Activated CD4-positive, alpha-beta memory T cell treated with anti-CD3 and anti-CD28 coated beads for 36 hours (primary cell): ENCODE data around the gene CCDC175. TPM values are rescaled to one million over a fixed set of nuclear protein-coding genes. Genes with fewer than 3 reads are reported as not detected.
A peak's percentile ranks its signal among the peaks of the same experiment; 100 is the strongest.

Source experiments
- CTCF ChIA-PET: fragments of 350-600 bp; sonication (Branson Sonifier 250); formaldehyde crosslinking; loops from one replicate; lab custom pipeline; 2021; ENCODE audit warnings: antibody characterized with exemption, inconsistent platforms; lab: Charles Lee
- POLR2A ChIA-PET: fragments of 350-600 bp; sonication (Branson Sonifier 250); formaldehyde crosslinking; loops from one replicate; lab custom pipeline; 2021; ENCODE audit warnings: antibody characterized with exemption; lab: Charles Lee
- DNase-seq: peaks from one replicate; pipeline ENCODE4 v3.0.0-alpha.2; 2020
- H3K27ac Mint-ChIP-seq: one replicate; pipeline ENCODE4 v1.8.0; 2021; ENCODE audit warnings: mixed read lengths
- H3K27me3 Mint-ChIP-seq: one replicate; pipeline ENCODE4 v1.8.0; 2021; ENCODE audit warnings: mixed read lengths
- H3K36me3 Mint-ChIP-seq: one replicate; pipeline ENCODE4 v1.8.0; 2021; ENCODE audit warnings: mixed read lengths
- H3K4me1 Mint-ChIP-seq: one replicate; pipeline ENCODE4 v1.8.0; 2021; ENCODE audit warnings: low read depth, mixed read lengths
- H3K4me3 Mint-ChIP-seq: one replicate; pipeline ENCODE4 v1.8.0; 2021; ENCODE audit warnings: mild to moderate bottlenecking, mixed read lengths
- H3K9me3 Mint-ChIP-seq: one replicate; pipeline ENCODE4 v1.8.0; 2021; ENCODE audit warnings: mixed read lengths
- intact Hi-C: fragments of 100-400 bp; cut with micrococcal nuclease; formaldehyde crosslinking; loops from one replicate; pipeline ENCODE4 v1.15.1; 2023
- total RNA-seq, 2 experiments: library from RNA; stranded (reverse); gene quantifications; one replicate each; pipeline ENCODE4 v1.2.3, GENCODE V29; 2021

CCDC175 gene
- not detected for total RNA-seq

- H3K36me3 Mint-ChIP-seq, result no peaks in the 10 kb centered on the region
- POLR2A ChIA-PET, result interaction anchor here (0.9 kb wide), 1 partner anchor 93 kb away, joined by 3 read pairs; no protein-coding TSS in a partner anchor
- peak; percentile 89 for DNase-seq
- peaks cover 12% of the 10 kb centered on the region for H3K27me3 Mint-ChIP-seq
- H3K27ac Mint-ChIP-seq, result no peak within 1 kb of the TSS
- intact Hi-C loops, result loop anchor here (1.0 to 10.0 kb wide), 4 partner anchors 69 to 608 kb away; no protein-coding TSS in a partner anchor
- no peaks in the 10 kb centered on the region for H3K9me3 Mint-ChIP-seq
- CTCF ChIA-PET, result interaction anchor here (0.6 to 2.9 kb wide), 32 partner anchors 9 to 1075 kb away, joined by 3 to 50 read pairs (median 4); partner anchors contain the start of genes GPR135, JKAMP and L3HYPDH
- H3K4me1 Mint-ChIP-seq, result peaks cover 9% of the 10 kb centered on the region
- peak within 1 kb of the TSS; percentile 74 for H3K4me3 Mint-ChIP-seq
Measured at GRCh38 chr14:59576332-59577294, at the start of gene CCDC175. Gene CCDC175 (minus strand): TSS chr14:59576812. CDS start chr14:59576775, 37 bp downstream.

- intact Hi-C loops, result no loop called here
- Mint-ChIP-seq H3K4me3 (no peak overlapping the region), H3K4me1 (no peaks in the 10 kb centered on the region), H3K36me3 (no peaks in the 10 kb centered on the region), H3K9me3 (peaks cover 2% of the 10 kb centered on the region), H3K27ac (no peak overlapping the region), H3K27me3 (peaks cover 7% of the 10 kb centered on the region)
- DNase-seq, result no peak
- ChIA-PET POLR2A (no interaction called here), CTCF (no interaction called here)
Measured at GRCh38 chr14:59622631-59623030, 46.0 kb upstream of the CCDC175 start.

- Mint-ChIP-seq H3K27ac (no peak overlapping the region), H3K4me1 (no peaks in the 10 kb centered on the region), H3K9me3 (peaks cover 4% of the 10 kb centered on the region), H3K4me3 (no peak overlapping the region), H3K36me3 (no peaks in the 10 kb centered on the region), H3K27me3 (peaks cover 2% of the 10 kb centered on the region)
- DNase-seq, result no peak
- POLR2A ChIA-PET, result no interaction called here
- CTCF ChIA-PET, result interaction anchor here (1.4 kb wide), 1 partner anchor 14 kb away, joined by 4 read pairs; no protein-coding TSS in a partner anchor
- intact Hi-C loops, result no loop called here
Measured at GRCh38 chr14:59619061-59619460, 42.4 kb upstream of the CCDC175 start.

- peaks cover 8% of the 10 kb centered on the region for H3K27me3 Mint-ChIP-seq
- H3K9me3 Mint-ChIP-seq, result no peaks in the 10 kb centered on the region
- ChIA-PET CTCF (interaction anchor here (1.2 kb wide), 1 partner anchor 24 kb away, joined by 3 read pairs; the partner anchor contains the start of gene CCDC175), POLR2A (no interaction called here)
- no peaks in the 10 kb centered on the region for H3K4me1 Mint-ChIP-seq
- intact Hi-C loops, result no loop called here
- DNase-seq, result no peak
- no peak overlapping the region for H3K4me3 Mint-ChIP-seq
- H3K36me3 Mint-ChIP-seq, result no peaks in the 10 kb centered on the region
- no peak overlapping the region for H3K27ac Mint-ChIP-seq
Measured at GRCh38 chr14:59601056-59601455, 24.4 kb upstream of the CCDC175 start.

GRCh38 chr14:59600211-59600945 is 23.8 kb upstream of the CCDC175 start:
- Mint-ChIP-seq H3K4me3 (no peak overlapping the region), H3K36me3 (no peaks in the 10 kb centered on the region), H3K27ac (no peak overlapping the region), H3K9me3 (no peaks in the 10 kb centered on the region), H3K4me1 (no peaks in the 10 kb centered on the region), H3K27me3 (peaks cover 8% of the 10 kb centered on the region)
- intact Hi-C loops, result no loop called here
- no peak for DNase-seq
- POLR2A ChIA-PET, result no interaction called here
- CTCF ChIA-PET, result interaction anchor here (1.2 kb wide), 1 partner anchor 24 kb away, joined by 3 read pairs; the partner anchor contains the start of gene CCDC175

- Mint-ChIP-seq H3K4me1 (no peaks in the 10 kb centered on the region), H3K27me3 (peaks cover 9% of the 10 kb centered on the region), H3K9me3 (peaks cover 8% of the 10 kb centered on the region), H3K36me3 (no peaks in the 10 kb centered on the region), H3K4me3 (no peak overlapping the region), H3K27ac (no peak overlapping the region)
- ChIA-PET POLR2A (no interaction called here), CTCF (no interaction called here)
- DNase-seq, result no peak
- intact Hi-C loops, result no loop called here
Measured at GRCh38 chr14:59595071-59595470, 18.5 kb upstream of the CCDC175 start.

- ChIA-PET CTCF (interaction anchor here (1.8 kb wide), 1 partner anchor 14 kb away, joined by 6 read pairs; no protein-coding TSS in a partner anchor), POLR2A (no interaction called here)
- intact Hi-C loops, result no loop called here
- no peak for DNase-seq
- H3K4me1 Mint-ChIP-seq, result no peaks in the 10 kb centered on the region
- H3K36me3 Mint-ChIP-seq, result no peaks in the 10 kb centered on the region
- no peak overlapping the region for H3K4me3 Mint-ChIP-seq
- peaks cover 3% of the 10 kb centered on the region for H3K27me3 Mint-ChIP-seq
- no peak overlapping the region for H3K27ac Mint-ChIP-seq
- H3K9me3 Mint-ChIP-seq, result peaks cover 8% of the 10 kb centered on the region
Measured at GRCh38 chr14:59591641-59592370, 15.2 kb upstream of the CCDC175 start.

- H3K27ac Mint-ChIP-seq, result no peak overlapping the region
- DNase-seq, result no peak
- H3K36me3 Mint-ChIP-seq, result no peaks in the 10 kb centered on the region
- no peak overlapping the region for H3K4me3 Mint-ChIP-seq
- intact Hi-C loops, result no loop called here
- peaks cover 5% of the 10 kb centered on the region for H3K4me1 Mint-ChIP-seq
- POLR2A ChIA-PET, result no interaction called here
- H3K9me3 Mint-ChIP-seq, result peaks cover 8% of the 10 kb centered on the region
- CTCF ChIA-PET, result no interaction called here
- no peaks in the 10 kb centered on the region for H3K27me3 Mint-ChIP-seq
Measured at GRCh38 chr14:59588101-59588500, 11.5 kb upstream of the CCDC175 start.

- no peak overlapping the region for H3K4me3 Mint-ChIP-seq
- H3K4me1 Mint-ChIP-seq, result peaks cover 5% of the 10 kb centered on the region
- no peaks in the 10 kb centered on the region for H3K9me3 Mint-ChIP-seq
- peaks cover under 1% of the 10 kb centered on the region for H3K27me3 Mint-ChIP-seq
- ChIA-PET CTCF (interaction anchor here (1.6 kb wide), 1 partner anchor 9 kb away, joined by 10 read pairs; the partner anchor contains the start of gene CCDC175), POLR2A (no interaction called here)
- no peaks in the 10 kb centered on the region for H3K36me3 Mint-ChIP-seq
- intact Hi-C loops, result no loop called here
- DNase-seq, result no peak
- H3K27ac Mint-ChIP-seq, result no peak overlapping the region
Measured at GRCh38 chr14:59585891-59586554, 9.4 kb upstream of the CCDC175 start.

- CTCF ChIA-PET, result no interaction called here
- H3K4me3 Mint-ChIP-seq, result no peak overlapping the region
- no peaks in the 10 kb centered on the region for H3K9me3 Mint-ChIP-seq
- H3K27ac Mint-ChIP-seq, result no peak overlapping the region
- no peak for DNase-seq
- H3K27me3 Mint-ChIP-seq, result peaks cover 4% of the 10 kb centered on the region
- H3K36me3 Mint-ChIP-seq, result no peaks in the 10 kb centered on the region
- POLR2A ChIA-PET, result no interaction called here
- intact Hi-C loops, result no loop called here
- H3K4me1 Mint-ChIP-seq, result peaks cover 5% of the 10 kb centered on the region
Measured at GRCh38 chr14:59583755-59584154, 7.1 kb upstream of the CCDC175 start.
